WTC11 (cell line): Measurements from ENCODE around the gene ARL8A. TPM values are rescaled to one million over a fixed set of nuclear protein-coding genes. Genes with fewer than 3 reads are reported as not detected.

Experiments
- ATAC-seq: fragments of 200-7000 bp; cut with Tn5 transposase; 2 replicates; pipeline ENCODE4 v1.10.0; 2021; ENCODE audit warnings: mild to moderate bottlenecking, moderate library complexity
- CTCF ChIA-PET: fragments of 300-600 bp; sonication (Branson Sonifier 250); formaldehyde crosslinking; loops from one replicate; lab custom pipeline; 2021; ENCODE audit warnings: antibody characterized with exemption; lab: Charles Lee
- POLR2A ChIA-PET: fragments of 350-600 bp; sonication (Branson Sonifier 250); formaldehyde crosslinking; loops from one replicate; lab custom pipeline; 2021; ENCODE audit warnings: antibody characterized with exemption; lab: Charles Lee
- DNase-seq: peaks from one replicate; pipeline ENCODE4 v3.0.0; 2021; ENCODE audit warnings: low spot score
- H3K27ac Mint-ChIP-seq: 2 replicates; pipeline ENCODE4 v1.8.0; 2021; ENCODE audit warnings: mixed read lengths
- H3K27me3 Mint-ChIP-seq: 2 replicates; pipeline ENCODE4 v1.8.0; 2021; ENCODE audit warnings: low read depth, mild to moderate bottlenecking, moderate library complexity, mixed read lengths
- H3K36me3 Mint-ChIP-seq: 2 replicates; pipeline ENCODE4 v1.8.0; 2021; ENCODE audit warnings: mixed read lengths
- H3K4me1 Mint-ChIP-seq: 2 replicates; pipeline ENCODE4 v1.8.0; 2022; ENCODE audit warnings: mixed read lengths
- H3K4me3 Mint-ChIP-seq: 2 replicates; pipeline ENCODE4 v1.8.0; 2021; ENCODE audit warnings: mild to moderate bottlenecking, moderate library complexity, mixed read lengths
- H3K9me3 Mint-ChIP-seq: 2 replicates; pipeline ENCODE4 v1.8.0; 2021; ENCODE audit warnings: mixed read lengths
- ATF2 ChIP-seq: sonication (generic); formaldehyde crosslinking; IDR thresholded peaks from 2 replicates; pipeline ENCODE4 v1.8.1; 2022; ENCODE audit warnings: low read depth, missing genetic modification reagents, borderline replicate concordance
- ESRRA ChIP-seq: sonication (generic); formaldehyde crosslinking; IDR thresholded peaks from 2 replicates; pipeline ENCODE4 v1.8.1; 2022; ENCODE audit warnings: mild to moderate bottlenecking, missing genetic modification reagents, borderline replicate concordance
- ETV6 ChIP-seq: sonication (generic); formaldehyde crosslinking; IDR thresholded peaks from 2 replicates; pipeline ENCODE4 v1.8.1; 2022; ENCODE audit warnings: mild to moderate bottlenecking, missing genetic modification reagents
- HMGXB4 ChIP-seq: sonication (generic); formaldehyde crosslinking; IDR thresholded peaks from 2 replicates; pipeline ENCODE4 v1.8.1; 2023; ENCODE audit warnings: mild to moderate bottlenecking, moderate library complexity, missing genetic modification reagents
- RORB ChIP-seq: fragments of 250-450 bp; sonication (Bioruptor Pico); IDR thresholded peaks from 2 replicates; pipeline ENCODE4 v1.9.0; 2021; ENCODE audit warnings: mild to moderate bottlenecking
- TCF7 ChIP-seq: sonication (generic); formaldehyde crosslinking; IDR thresholded peaks from 2 replicates; pipeline ENCODE4 v1.8.0; 2022; ENCODE audit warnings: mild to moderate bottlenecking, low read depth, missing genetic modification reagents, moderate library complexity
- TEAD1 ChIP-seq: sonication (generic); formaldehyde crosslinking; IDR thresholded peaks from 2 replicates; pipeline ENCODE4 v1.8.0; 2022; ENCODE audit warnings: mild to moderate bottlenecking, missing genetic modification reagents
- ZMAT4 ChIP-seq: fragments of 250-450 bp; sonication (Bioruptor Pico); IDR thresholded peaks from 2 replicates; pipeline ENCODE4 v1.9.0; 2021; ENCODE audit warnings: mild to moderate bottlenecking
- ZNF219 ChIP-seq: sonication (generic); formaldehyde crosslinking; IDR thresholded peaks from 2 replicates; pipeline ENCODE4 v1.8.0; 2023; ENCODE audit warnings: missing genetic modification reagents, mild to moderate bottlenecking, borderline replicate concordance
- ZNF281 ChIP-seq: sonication (generic); formaldehyde crosslinking; IDR thresholded peaks from 2 replicates; pipeline ENCODE4 v1.8.0; 2023; ENCODE audit warnings: mild to moderate bottlenecking, missing genetic modification reagents
- ZNF317 ChIP-seq: sonication (generic); formaldehyde crosslinking; IDR thresholded peaks from 2 replicates; pipeline ENCODE4 v1.8.1; 2023; ENCODE audit warnings: low read depth, mild to moderate bottlenecking, moderate library complexity, missing genetic modification reagents, borderline replicate concordance
- ZNF396 ChIP-seq: fragments of 250-450 bp; sonication (Bioruptor Pico); IDR thresholded peaks from 2 replicates; pipeline ENCODE4 v1.8.0; 2021; ENCODE audit warnings: mild to moderate bottlenecking, moderate library complexity, borderline replicate concordance
- total RNA-seq: library from RNA; stranded (reverse); gene quantifications from 3 replicates; pipeline ENCODE4 v1.2.3, GENCODE V29; 2021
- TF ChIP-seq, protein P1 (sequence below): sonication (generic); formaldehyde crosslinking; IDR thresholded peaks from 2 replicates; pipeline ENCODE4 v1.8.1; 2022; ENCODE audit warnings: mild to moderate bottlenecking, missing genetic modification reagents, moderate library complexity, borderline replicate concordance
- TF ChIP-seq, protein P2 (sequence below): fragments of 250-450 bp; sonication (Bioruptor Pico); IDR thresholded peaks from 2 replicates; pipeline ENCODE4 v1.9.0; 2021; ENCODE audit warnings: mild to moderate bottlenecking
- TF ChIP-seq, protein P3 (sequence below): fragments of 250-450 bp; sonication (Bioruptor Pico); conservative IDR thresholded peaks from 2 replicates; pipeline ENCODE4 v1.9.0; 2021; ENCODE audit warnings: mild to moderate bottlenecking

Gene ARL8A
- total RNA-seq, 1 experiment from 2014 or later = 47.2 TPM

- peak; percentile 83 for DNase-seq
- Mint-ChIP-seq H3K9me3 (no peaks in the 10 kb centered on the region), H3K27me3 (no peaks in the 10 kb centered on the region; the same call in 1 of the 2 replicates)
- CTCF ChIA-PET = interaction anchor here (0.6 to 14.3 kb wide), 15 partner anchors 10 to 227 kb away, joined by 3 to 149 read pairs (median 5); partner anchors contain the start of gene ELF3
- POLR2A ChIA-PET = no interaction called here
- TF ChIP-seq ETV6 (CRISPR knock-in tag) = peak; percentile 48; the same call in 1 of the 2 replicates
- TF ChIP-seq ZNF396 = no peak
- TF ChIP-seq ESRRA (CRISPR knock-in tag) = no peak
- TF ChIP-seq HMGXB4 (CRISPR knock-in tag) = peak; percentile 56; the same call in 1 of the 2 replicates
- TF ChIP-seq, all 79 proteins: peak for 2
- Mint-ChIP-seq H3K4me1 (peaks cover 9% of the 10 kb centered on the region), H3K4me3 (no peak within 1 kb of the TSS), H3K27ac (no peak within 1 kb of the TSS), H3K36me3 (no peaks in the 10 kb centered on the region)
- peak; percentile 82 for ATAC-seq
Observed at GRCh38 chr1:202122639-202123335, 21.8 kb downstream of the ARL8A start, which contains the start of gene GPR37L1. GPR37L1 (plus strand) TSS chr1:202122917; CDS start chr1:202122964, 47 bp downstream.

- TF ChIP-seq RORB (CRISPR knock-in tag) (no peak), ATF2 (CRISPR knock-in tag) (no peak), ZNF219 (CRISPR knock-in tag) (no peak), TCF7 (no peak), ZNF281 (no peak), ZMAT4 (CRISPR knock-in tag) (no peak), TEAD1 (CRISPR knock-in tag) (no peak), ZNF317 (CRISPR knock-in tag) (no peak)
- TF ChIP-seq, protein P1, sequence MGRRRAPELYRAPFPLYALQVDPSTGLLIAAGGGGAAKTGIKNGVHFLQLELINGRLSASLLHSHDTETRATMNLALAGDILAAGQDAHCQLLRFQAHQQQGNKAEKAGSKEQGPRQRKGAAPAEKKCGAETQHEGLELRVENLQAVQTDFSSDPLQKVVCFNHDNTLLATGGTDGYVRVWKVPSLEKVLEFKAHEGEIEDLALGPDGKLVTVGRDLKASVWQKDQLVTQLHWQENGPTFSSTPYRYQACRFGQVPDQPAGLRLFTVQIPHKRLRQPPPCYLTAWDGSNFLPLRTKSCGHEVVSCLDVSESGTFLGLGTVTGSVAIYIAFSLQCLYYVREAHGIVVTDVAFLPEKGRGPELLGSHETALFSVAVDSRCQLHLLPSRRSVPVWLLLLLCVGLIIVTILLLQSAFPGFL (CRISPR knock-in tag) = no peak
- TF ChIP-seq, protein P2, sequence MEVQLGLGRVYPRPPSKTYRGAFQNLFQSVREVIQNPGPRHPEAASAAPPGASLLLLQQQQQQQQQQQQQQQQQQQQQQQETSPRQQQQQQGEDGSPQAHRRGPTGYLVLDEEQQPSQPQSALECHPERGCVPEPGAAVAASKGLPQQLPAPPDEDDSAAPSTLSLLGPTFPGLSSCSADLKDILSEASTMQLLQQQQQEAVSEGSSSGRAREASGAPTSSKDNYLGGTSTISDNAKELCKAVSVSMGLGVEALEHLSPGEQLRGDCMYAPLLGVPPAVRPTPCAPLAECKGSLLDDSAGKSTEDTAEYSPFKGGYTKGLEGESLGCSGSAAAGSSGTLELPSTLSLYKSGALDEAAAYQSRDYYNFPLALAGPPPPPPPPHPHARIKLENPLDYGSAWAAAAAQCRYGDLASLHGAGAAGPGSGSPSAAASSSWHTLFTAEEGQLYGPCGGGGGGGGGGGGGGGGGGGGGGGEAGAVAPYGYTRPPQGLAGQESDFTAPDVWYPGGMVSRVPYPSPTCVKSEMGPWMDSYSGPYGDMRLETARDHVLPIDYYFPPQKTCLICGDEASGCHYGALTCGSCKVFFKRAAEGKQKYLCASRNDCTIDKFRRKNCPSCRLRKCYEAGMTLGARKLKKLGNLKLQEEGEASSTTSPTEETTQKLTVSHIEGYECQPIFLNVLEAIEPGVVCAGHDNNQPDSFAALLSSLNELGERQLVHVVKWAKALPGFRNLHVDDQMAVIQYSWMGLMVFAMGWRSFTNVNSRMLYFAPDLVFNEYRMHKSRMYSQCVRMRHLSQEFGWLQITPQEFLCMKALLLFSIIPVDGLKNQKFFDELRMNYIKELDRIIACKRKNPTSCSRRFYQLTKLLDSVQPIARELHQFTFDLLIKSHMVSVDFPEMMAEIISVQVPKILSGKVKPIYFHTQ = no peak
- TF ChIP-seq, protein P3, sequence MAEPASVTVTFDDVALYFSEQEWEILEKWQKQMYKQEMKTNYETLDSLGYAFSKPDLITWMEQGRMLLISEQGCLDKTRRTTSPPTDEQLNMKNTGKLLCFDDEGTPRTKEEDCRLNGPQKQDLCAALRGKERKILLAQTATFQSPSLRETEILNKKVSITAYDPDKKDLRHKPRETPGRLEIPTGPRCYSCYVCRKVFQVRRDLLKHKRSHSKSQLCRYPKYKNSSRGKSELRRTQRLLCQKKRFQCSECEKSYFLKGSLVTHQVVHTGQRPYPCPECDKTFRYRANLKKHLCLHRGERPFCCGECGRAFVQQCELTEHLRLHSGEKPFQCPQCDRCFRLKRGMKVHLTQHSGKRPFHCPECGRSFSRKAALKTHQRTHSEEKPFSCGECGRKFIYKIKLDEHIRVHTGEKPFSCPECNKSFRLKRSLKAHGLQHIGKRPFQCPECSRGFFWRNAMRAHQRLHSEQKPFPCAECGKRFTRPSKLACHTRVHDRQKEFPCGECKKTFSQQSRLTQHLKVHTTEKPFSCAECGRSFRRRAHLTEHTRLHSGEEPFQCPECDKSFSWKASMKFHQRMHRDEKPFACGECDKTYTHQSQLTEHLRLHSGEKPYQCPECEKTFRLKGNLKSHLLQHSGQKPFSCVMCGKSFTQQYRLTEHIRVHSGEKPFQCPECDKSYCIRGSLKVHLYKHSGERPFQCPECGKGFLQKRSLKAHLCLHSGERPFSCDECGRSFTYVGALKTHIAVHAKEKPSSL = no peak
- no peaks in the 10 kb centered on the region for H3K36me3 Mint-ChIP-seq
- no peak overlapping the region for H3K4me3 Mint-ChIP-seq
- H3K9me3 Mint-ChIP-seq = no peaks in the 10 kb centered on the region
- no peak overlapping the region for H3K27ac Mint-ChIP-seq
- DNase-seq (no peak), ATAC-seq (no peak)
- ChIA-PET POLR2A (interaction anchor here (0.7 to 1.6 kb wide), 2 partner anchors 86 to 111 kb away, joined by 6 to 7 read pairs; partner anchors contain the start of gene ELF3), CTCF (interaction anchor here (0.6 to 14.3 kb wide), 7 partner anchors 13 to 455 kb away, joined by 4 to 149 read pairs (median 26); partner anchors contain the start of gene ELF3)
- H3K4me1 Mint-ChIP-seq = peaks cover 9% of the 10 kb centered on the region
- no peaks in the 10 kb centered on the region; the same call in 1 of the 2 replicates for H3K27me3 Mint-ChIP-seq
Observed at GRCh38 chr1:202121006-202121405, 23.5 kb downstream of the ARL8A start.
